ENCODE data around the gene LDLRAD2. TPM values are rescaled to one million over a fixed set of nuclear protein-coding genes. Genes with fewer than 3 reads are reported as not detected.
"Not testable (repeated sequence)": the region's sequence is repeated elsewhere in the genome, so short reads cannot be mapped to it uniquely, and the experiment has no call there.

LDLRAD2 gene
- total RNA-seq, 1 experiment from 2014 or later, result 0.97 TPM

GRCh38 chr1:21826694-21827093 lies 14.6 kb downstream of the LDLRAD2 start:
- H3K4me3 ChIP-seq (ENCODE audit: insufficient read depth, low read depth, low read length); H3K36me3 ChIP-seq (replicated peaks; ENCODE audit: control insufficient read depth, insufficient read depth, low read length); DNase-seq; H3K27me3 ChIP-seq (ENCODE audit: control insufficient read depth, insufficient read depth, low read length): not testable (repeated sequence)

GRCh38 chr1:21827141-21827679 lies 15.1 kb downstream of the LDLRAD2 start:
- Histone ChIP-seq H3K27me3 (ENCODE audit: control insufficient read depth, insufficient read depth, low read length) (no peaks in the 10 kb centered on the region), H3K36me3 (replicated peaks; ENCODE audit: control insufficient read depth, insufficient read depth, low read length) (peaks cover 10% of the 10 kb centered on the region), H3K4me3 (ENCODE audit: insufficient read depth, low read depth, low read length) (no peak overlapping the region)
- no peak for DNase-seq

DNA sequence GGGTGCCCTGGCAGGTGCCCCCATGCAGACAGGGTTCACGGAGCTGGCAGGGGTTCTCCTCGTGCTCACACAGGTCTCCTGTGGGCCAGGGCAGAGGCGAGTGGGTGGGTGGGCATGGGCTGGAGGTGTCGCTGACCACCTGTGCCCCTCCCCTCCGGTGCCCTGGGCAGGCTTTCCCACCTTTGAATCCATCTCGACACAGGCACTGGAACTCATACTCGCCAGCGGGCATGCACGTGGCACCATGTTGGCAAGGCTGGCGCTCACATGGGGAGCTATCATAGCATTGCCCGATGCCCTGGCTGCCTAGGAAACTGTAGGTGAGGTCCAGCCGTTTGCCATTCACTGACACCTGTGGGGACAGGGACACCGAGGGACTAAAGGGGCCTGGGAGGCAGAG lies 16.0 kb downstream of the LDLRAD2 start:
- peaks cover 10% of the 10 kb centered on the region for H3K36me3 ChIP-seq (replicated peaks; ENCODE audit: control insufficient read depth, insufficient read depth, low read length)

DNA sequence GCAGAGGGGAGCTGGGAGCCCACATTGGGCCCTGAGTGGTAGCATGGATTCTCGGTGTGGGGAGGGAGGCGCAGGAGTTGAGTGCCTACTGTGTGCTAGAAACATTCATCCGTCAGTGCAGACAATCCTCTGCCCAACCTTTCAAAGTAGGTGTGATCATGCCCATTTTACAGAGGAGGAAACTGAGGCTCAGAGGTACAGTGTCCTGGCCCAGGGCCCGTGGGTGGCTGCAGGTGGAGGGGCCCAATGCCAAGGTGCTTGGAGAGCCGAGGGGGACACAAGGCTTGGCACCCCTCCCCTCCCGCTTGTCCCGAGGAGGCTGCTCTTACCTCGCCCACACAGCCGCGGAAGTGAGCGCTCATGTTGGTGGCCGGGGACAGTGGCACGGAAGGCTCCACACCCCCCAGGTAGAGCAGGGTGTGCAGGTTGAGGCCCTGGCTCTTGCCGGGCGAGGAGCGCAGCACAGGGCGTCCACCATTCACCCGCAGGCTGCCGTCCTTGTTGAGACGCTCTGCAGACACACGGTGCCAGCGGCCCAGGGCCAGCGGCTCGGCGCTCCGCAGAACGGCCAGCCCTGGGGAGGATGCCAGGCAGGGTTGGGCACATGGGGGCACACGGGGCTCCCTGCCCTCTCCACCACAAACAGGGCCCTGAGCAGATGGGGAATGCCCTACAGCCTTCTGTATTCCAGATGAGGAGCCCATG lies 16.6 kb downstream of the LDLRAD2 start:
- H3K36me3 ChIP-seq (replicated peaks; ENCODE audit: control insufficient read depth, insufficient read depth, low read length), result peaks cover 13% of the 10 kb centered on the region
- H3K4me3 ChIP-seq (ENCODE audit: insufficient read depth, low read depth, low read length), result no peak overlapping the region
- DNase-seq, result no peak
- no peaks in the 10 kb centered on the region for H3K27me3 ChIP-seq (ENCODE audit: control insufficient read depth, insufficient read depth, low read length)

More for the DNA sequence above, 16.0 kb downstream of the LDLRAD2 start:
- DNase-seq, result no peak
- Histone ChIP-seq H3K4me3 (ENCODE audit: insufficient read depth, low read depth, low read length) (no peak overlapping the region), H3K27me3 (ENCODE audit: control insufficient read depth, insufficient read depth, low read length) (no peaks in the 10 kb centered on the region)

DNA sequence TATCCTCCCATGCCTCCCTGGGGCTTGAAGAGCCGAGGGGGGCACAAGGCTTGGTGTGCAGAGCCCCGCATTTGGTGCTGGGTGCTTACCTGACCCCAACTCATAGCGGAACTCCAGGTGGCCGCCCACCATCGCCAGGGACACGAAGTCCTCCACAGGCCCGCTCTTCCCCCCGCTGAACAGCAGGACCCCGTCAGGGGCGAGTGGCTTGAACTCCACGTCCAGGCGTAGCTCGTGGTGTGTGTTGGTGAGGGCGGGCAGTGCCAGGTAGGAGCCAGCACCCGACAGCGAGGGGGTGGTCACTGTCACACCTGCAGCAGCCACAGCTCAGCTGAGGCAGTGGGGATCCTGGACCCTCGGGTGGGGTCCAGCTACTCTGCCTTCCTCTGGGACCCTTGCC lies 17.2 kb downstream of the LDLRAD2 start:
- Histone ChIP-seq H3K4me3 (ENCODE audit: insufficient read depth, low read depth, low read length) (no peak overlapping the region), H3K36me3 (replicated peaks; ENCODE audit: control insufficient read depth, insufficient read depth, low read length) (peaks cover 19% of the 10 kb centered on the region), H3K27me3 (ENCODE audit: control insufficient read depth, insufficient read depth, low read length) (no peaks in the 10 kb centered on the region)
- no peak for DNase-seq

GRCh38 chr1:21830792-21831453 lies 18.9 kb downstream of the LDLRAD2 start:
- no peak for DNase-seq
- Histone ChIP-seq H3K36me3 (replicated peaks; ENCODE audit: control insufficient read depth, insufficient read depth, low read length) (peaks cover 29% of the 10 kb centered on the region), H3K27me3 (ENCODE audit: control insufficient read depth, insufficient read depth, low read length) (no peaks in the 10 kb centered on the region), H3K4me3 (ENCODE audit: insufficient read depth, low read depth, low read length) (no peak overlapping the region)

GRCh38 chr1:21831454-21831970 lies 19.4 kb downstream of the LDLRAD2 start:
- no peak for DNase-seq
- peaks cover 29% of the 10 kb centered on the region for H3K36me3 ChIP-seq (replicated peaks; ENCODE audit: control insufficient read depth, insufficient read depth, low read length)

GRCh38 chr1:21833392-21833976 lies 21.4 kb downstream of the LDLRAD2 start:
- no peak for DNase-seq
- peaks cover 27% of the 10 kb centered on the region for H3K36me3 ChIP-seq (replicated peaks; ENCODE audit: control insufficient read depth, insufficient read depth, low read length)
- no peak overlapping the region for H3K4me3 ChIP-seq (ENCODE audit: insufficient read depth, low read depth, low read length)
- H3K27me3 ChIP-seq (ENCODE audit: control insufficient read depth, insufficient read depth, low read length), result no peaks in the 10 kb centered on the region

More at GRCh38 chr1:21831454-21831970, 19.4 kb downstream of the LDLRAD2 start:
- no peaks in the 10 kb centered on the region for H3K27me3 ChIP-seq (ENCODE audit: control insufficient read depth, insufficient read depth, low read length)
- H3K4me3 ChIP-seq (ENCODE audit: insufficient read depth, low read depth, low read length), result no peak overlapping the region

GRCh38 chr1:21834094-21834493 lies 22.0 kb downstream of the LDLRAD2 start:
- Histone ChIP-seq H3K27me3 (ENCODE audit: control insufficient read depth, insufficient read depth, low read length) (no peaks in the 10 kb centered on the region), H3K36me3 (replicated peaks; ENCODE audit: control insufficient read depth, insufficient read depth, low read length) (peaks cover 30% of the 10 kb centered on the region), H3K4me3 (ENCODE audit: insufficient read depth, low read depth, low read length) (no peak overlapping the region)
- no peak for DNase-seq

DNA sequence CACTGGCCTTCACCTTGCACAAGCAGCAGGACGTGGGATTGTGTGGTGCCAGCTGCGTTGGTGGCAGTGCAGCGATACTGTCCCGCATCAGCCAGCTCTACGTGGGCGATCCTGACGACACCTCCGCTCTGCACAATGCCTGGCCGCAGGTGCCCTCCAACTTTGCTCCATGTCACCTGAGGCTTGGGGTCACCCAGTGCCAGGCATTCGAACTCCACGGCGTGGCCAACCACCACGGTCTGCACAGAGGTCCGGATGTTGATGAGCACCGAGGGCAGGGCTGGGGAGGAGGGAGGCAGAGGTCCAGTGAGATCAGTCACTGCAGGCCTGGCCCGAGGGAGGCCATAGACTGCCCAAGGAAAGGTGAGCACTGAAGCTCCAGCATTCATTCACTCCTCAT lies 22.6 kb downstream of the LDLRAD2 start:
- H3K4me3 ChIP-seq (ENCODE audit: insufficient read depth, low read depth, low read length), result no peak overlapping the region
- H3K27me3 ChIP-seq (ENCODE audit: control insufficient read depth, insufficient read depth, low read length), result no peaks in the 10 kb centered on the region
- H3K36me3 ChIP-seq (replicated peaks; ENCODE audit: control insufficient read depth, insufficient read depth, low read length), result peaks cover 32% of the 10 kb centered on the region
- DNase-seq, result no peak

GRCh38 chr1:21836010-21836409 lies 23.9 kb downstream of the LDLRAD2 start:
- Histone ChIP-seq H3K36me3 (replicated peaks; ENCODE audit: control insufficient read depth, insufficient read depth, low read length) (peaks cover 32% of the 10 kb centered on the region), H3K4me3 (ENCODE audit: insufficient read depth, low read depth, low read length) (no peak overlapping the region), H3K27me3 (ENCODE audit: control insufficient read depth, insufficient read depth, low read length) (no peaks in the 10 kb centered on the region)
- no peak for DNase-seq

DNA sequence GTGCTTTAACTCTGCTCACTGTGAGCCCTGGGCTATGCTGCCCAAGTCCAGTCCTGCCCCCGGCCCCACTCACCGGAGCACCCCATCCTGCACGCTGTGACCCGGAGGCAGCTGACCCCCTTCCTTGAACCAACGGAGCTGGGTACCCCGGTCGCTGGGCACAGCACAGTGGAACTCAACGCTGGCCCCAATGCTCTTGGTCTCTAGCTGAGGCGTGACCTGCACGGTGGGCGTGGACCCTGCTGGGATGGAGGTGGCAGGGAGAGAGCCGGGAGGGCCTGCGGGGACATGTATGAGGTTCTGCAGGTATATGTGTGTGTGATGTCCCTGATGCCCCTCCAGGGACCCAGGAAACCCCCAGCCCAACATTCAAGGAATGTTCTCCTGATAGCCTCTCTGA lies 24.7 kb downstream of the LDLRAD2 start:
- no peak for DNase-seq
- H3K36me3 ChIP-seq (replicated peaks; ENCODE audit: control insufficient read depth, insufficient read depth, low read length), result peaks cover 35% of the 10 kb centered on the region

DNA sequence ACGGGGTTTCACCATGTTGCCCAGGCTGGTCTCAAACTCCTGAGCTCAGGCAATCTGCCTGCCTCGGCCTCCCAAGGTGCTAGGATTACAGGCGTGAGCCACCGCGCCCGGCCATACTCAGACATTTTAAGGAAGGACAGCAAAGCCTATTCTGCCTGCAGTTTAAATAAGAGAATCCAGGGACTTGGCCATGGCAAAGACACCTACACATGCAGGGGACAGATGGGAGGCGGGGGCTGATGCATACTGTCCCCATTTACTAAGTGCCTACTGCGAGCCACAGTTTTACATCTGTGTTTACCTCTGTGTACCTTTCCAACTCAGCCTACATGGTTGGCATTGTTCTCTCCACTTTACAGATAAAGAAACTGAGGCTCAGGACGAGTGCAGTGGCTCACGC lies 25.4 kb downstream of the LDLRAD2 start:
- Histone ChIP-seq H3K4me3 (ENCODE audit: insufficient read depth, low read depth, low read length) (no peak overlapping the region), H3K27me3 (ENCODE audit: control insufficient read depth, insufficient read depth, low read length) (no peaks in the 10 kb centered on the region), H3K36me3 (replicated peaks; ENCODE audit: control insufficient read depth, insufficient read depth, low read length) (peaks cover 40% of the 10 kb centered on the region)
- DNase-seq, result no peak

More for the DNA sequence above, 24.7 kb downstream of the LDLRAD2 start:
- Histone ChIP-seq H3K4me3 (ENCODE audit: insufficient read depth, low read depth, low read length) (no peak overlapping the region), H3K27me3 (ENCODE audit: control insufficient read depth, insufficient read depth, low read length) (no peaks in the 10 kb centered on the region)

GRCh38 chr1:21838359-21839157 lies 26.5 kb downstream of the LDLRAD2 start:
- no peaks in the 10 kb centered on the region for H3K27me3 ChIP-seq (ENCODE audit: control insufficient read depth, insufficient read depth, low read length)
- H3K4me3 ChIP-seq (ENCODE audit: insufficient read depth, low read depth, low read length), result no peak overlapping the region
- peaks cover 38% of the 10 kb centered on the region for H3K36me3 ChIP-seq (replicated peaks; ENCODE audit: control insufficient read depth, insufficient read depth, low read length)
- DNase-seq, result no peak
